HepG2 (cell line): ENCODE data around the gene MRNIP. TPM values are rescaled to one million over a fixed set of nuclear protein-coding genes. Genes with fewer than 3 reads are reported as not detected.

Source experiments
- FOSL2 ChIP-seq: sonication (generic); formaldehyde crosslinking; IDR thresholded peaks from 2 replicates; pipeline ENCODE4 v1.4.0; 2020; ENCODE audit warnings: missing genetic modification reagents
- IRF2 ChIP-seq: IDR thresholded peaks from 2 replicates; pipeline ENCODE4 v1.6.1; 2018; ENCODE audit warnings: missing genetic modification reagents, missing compliant biosample characterization
- MEIS2 ChIP-seq: sonication (generic); formaldehyde crosslinking; IDR thresholded peaks from 2 replicates; pipeline ENCODE4 v1.9.0; 2021; ENCODE audit warnings: mild to moderate bottlenecking, missing genetic modification reagents
- MLXIP ChIP-seq: sonication (generic); formaldehyde crosslinking; IDR thresholded peaks from 2 replicates; pipeline ENCODE4 v1.9.0; 2021; ENCODE audit warnings: missing genetic modification reagents, borderline replicate concordance
- NFIB ChIP-seq: sonication (generic); formaldehyde crosslinking; IDR thresholded peaks from 2 replicates; pipeline ENCODE4 v1.9.0; 2021; ENCODE audit warnings: missing genetic modification reagents, mild to moderate bottlenecking, borderline replicate concordance
- PRPF4 ChIP-seq: fragments of 200-400 bp; formaldehyde crosslinking; IDR thresholded peaks from 2 replicates; pipeline ENCODE4 v1.6.1; 2016; ENCODE audit warnings: low read length, low read depth; ENCODE audit not compliant: poor library complexity, severe bottlenecking
- RBFOX2 ChIP-seq: fragments of 200-400 bp; formaldehyde crosslinking; IDR thresholded peaks from 2 replicates; pipeline ENCODE4 v1.6.1; 2017; ENCODE audit warnings: low read depth, mild to moderate bottlenecking, low read length
- RFX1 ChIP-seq: fragments of 450-650 bp; IDR thresholded peaks from 2 replicates; pipeline ENCODE4 v1.6.1; 2017
- SP1 ChIP-seq, 2 experiments: fragments of 450-650 bp in 1 of 2; sonication (generic) in 1 of 2; formaldehyde crosslinking in 1 of 2; IDR thresholded peaks; 2 replicates each; pipeline versions ENCODE4 v1.4.0 to v1.6.1; 2016 to 2020; ENCODE audit warnings: missing genetic modification reagents in 1 of 2
- USF2 ChIP-seq, 2 experiments: sonication (generic) in 1 of 2; formaldehyde crosslinking in 1 of 2; IDR thresholded peaks; 2 replicates each; pipeline versions ENCODE4 v1.5.1 to v1.6.1; 2011 to 2020; ENCODE audit warnings: borderline replicate concordance in 1 of 2, low read depth in 1 of 2, low read length in 1 of 2, mild to moderate bottlenecking in 1 of 2, missing genetic modification reagents in 1 of 2, moderate library complexity in 1 of 2
- ZC3H4 ChIP-seq: sonication (generic); formaldehyde crosslinking; IDR thresholded peaks from 2 replicates; pipeline ENCODE4 v1.4.0; 2020; ENCODE audit warnings: missing genetic modification reagents, borderline replicate concordance
- ZFYVE20 ChIP-seq: sonication (generic); formaldehyde crosslinking; IDR thresholded peaks from 2 replicates; pipeline ENCODE4 v1.8.0; 2023; ENCODE audit warnings: low read depth, mild to moderate bottlenecking, moderate library complexity, missing genetic modification reagents, borderline replicate concordance
- ZIK1 ChIP-seq: sonication (generic); formaldehyde crosslinking; IDR thresholded peaks from 2 replicates; pipeline ENCODE4 v1.5.0; 2020; ENCODE audit warnings: mild to moderate bottlenecking, low read depth, missing genetic modification reagents, borderline replicate concordance
- ZNF234 ChIP-seq: sonication (generic); formaldehyde crosslinking; conservative IDR thresholded peaks from 2 replicates; pipeline ENCODE4 v1.5.1; 2020; ENCODE audit warnings: mild to moderate bottlenecking, missing genetic modification reagents
- ZNF33B ChIP-seq: sonication (generic); formaldehyde crosslinking; IDR thresholded peaks from 2 replicates; pipeline ENCODE4 v1.5.1; 2020; ENCODE audit warnings: mild to moderate bottlenecking, missing genetic modification reagents
- ZNF512B ChIP-seq: sonication (generic); formaldehyde crosslinking; IDR thresholded peaks from 2 replicates; pipeline ENCODE4 v1.5.1; 2020; ENCODE audit warnings: missing genetic modification reagents, mild to moderate bottlenecking, borderline replicate concordance
- ZNF670 ChIP-seq: sonication (generic); formaldehyde crosslinking; IDR thresholded peaks from 2 replicates; pipeline ENCODE4 v1.8.0; 2022; ENCODE audit warnings: mild to moderate bottlenecking, missing genetic modification reagents, borderline replicate concordance
- ZNF850 ChIP-seq: sonication (generic); formaldehyde crosslinking; conservative IDR thresholded peaks from 2 replicates; pipeline ENCODE4 v1.9.0; 2021; ENCODE audit warnings: mild to moderate bottlenecking, missing genetic modification reagents
- polyA plus RNA-seq, 8 experiments: library from polyadenylated mRNA; depleted of rRNA in 3 of 8; stranded (reverse) in 7 of 8; unstranded in 1 of 8; fragments of >200 nt; fragmentation: Illumina TruSeq in 4 of 8; extraction: Trizol in 4 of 8; gene quantifications; 2 replicates each; pipeline versions ENCODE4 v1.2.1 to v1.2.3, GENCODE V29; 2011 to 2016; ENCODE audit warnings: low read depth in 4 of 8, missing spikeins in 1 of 8, mixed read lengths in 1 of 8; ENCODE audit not compliant: insufficient read depth in 1 of 8
- total RNA-seq, 5 experiments: library from RNA; depleted of rRNA; stranded (reverse); fragments of >200 nt; fragmentation: Illumina TruSeq; extraction: Trizol; gene quantifications; 2 replicates each; pipeline ENCODE4 v1.2.3, GENCODE V29; 2016; ENCODE audit warnings: low read depth in 1 of 5

Gene MRNIP
- total and polyA plus RNA-seq, 2 of the 13 experiments (the other 11 are each of a cell fraction or from before 2014, with no cell fraction given): 15.5 to 34.1 TPM

- no peak; the same call in 1 of the 2 replicates for TF ChIP-seq ZNF670 (CRISPR knock-in tag)
- no peak for TF ChIP-seq ZFYVE20
- TF ChIP-seq ZIK1 (CRISPR knock-in tag): no peak
- TF ChIP-seq ZC3H4 (CRISPR knock-in tag): no peak
- peak; percentile 79 for TF ChIP-seq FOSL2 (CRISPR knock-in tag)
- TF ChIP-seq USF2 (IDR thresholded peaks at IDR 0.05; ENCODE audit: low read depth, low read length): no peak
- no peak; the same call in 1 of the 2 replicates for TF ChIP-seq USF2 (CRISPR knock-in tag; IDR thresholded peaks at IDR 0.05; ENCODE audit: borderline replicate concordance)
- TF ChIP-seq ZNF512B (CRISPR knock-in tag): 0 out of 2 replicates have a peak, but pooled peaks have one; percentile 47
- TF ChIP-seq NFIB (CRISPR knock-in tag): no peak
- no peak for TF ChIP-seq SP1 (IDR thresholded peaks at IDR 0.05)
- TF ChIP-seq SP1 (CRISPR knock-in tag; IDR thresholded peaks at IDR 0.05): peak; percentile 21; the same call in 1 of the 2 replicates
- peak; percentile 78 for TF ChIP-seq RBFOX2
- TF ChIP-seq ZNF33B (CRISPR knock-in tag): no peak; the same call in 1 of the 2 replicates
- TF ChIP-seq ZNF850 (CRISPR knock-in tag): no peak; the same call in 1 of the 2 replicates
- no peak for TF ChIP-seq PRPF4
- peak; percentile 47; the same call in 1 of the 2 replicates for TF ChIP-seq IRF2
- peak; percentile 66; the same call in 1 of the 2 replicates for TF ChIP-seq MLXIP (CRISPR knock-in tag)
- TF ChIP-seq ZNF234: no peak
- no peak for TF ChIP-seq RFX1
- no peak for TF ChIP-seq MEIS2 (CRISPR knock-in tag)
Measured at GRCh38 chr5:179819296-179820126, 39.1 kb downstream of the MRNIP start (continued).
